ENCODE data around the gene DUS1L.

GRCh38 chr17:82108961-82109475 lies 43.4 kb upstream of the DUS1L start:
- TF ChIP-seq CTCF (IDR thresholded peaks at IDR 0.05) (no peak), JUNB (IDR thresholded peaks at IDR 0.05) (no peak), MAZ (IDR thresholded peaks at IDR 0.05; ENCODE audit: borderline replicate concordance, low read depth, low read length) (no peak), FOSL2 (IDR thresholded peaks at IDR 0.05) (no peak), FOSL2 (CRISPR knock-in tag; IDR thresholded peaks at IDR 0.05) (no peak), POLR2A (IDR thresholded peaks at IDR 0.05; ENCODE audit: low read length) (no peak)
